Activated naive CD4-positive, alpha-beta T cell treated with anti-CD3 and anti-CD28 coated beads for 36 hours (primary cell): Measurements from ENCODE around the gene METTL9. TPM values are rescaled to one million over a fixed set of nuclear protein-coding genes. Genes with fewer than 3 reads are reported as not detected.
"Not testable (repeated sequence)": the region's sequence is repeated elsewhere in the genome, so short reads cannot be mapped to it uniquely, and the experiment has no call there.

ENCODE experiments used
- CTCF ChIA-PET: fragments of 350-600 bp; sonication (Branson Sonifier 250); formaldehyde crosslinking; loops from one replicate; lab custom pipeline; 2021; ENCODE audit warnings: antibody characterized with exemption; lab: Charles Lee
- DNase-seq: peaks from one replicate; pipeline ENCODE4 v3.0.0-alpha.2; 2020
- H3K27ac Mint-ChIP-seq: one replicate; pipeline ENCODE4 v1.8.0; 2021; ENCODE audit warnings: mild to moderate bottlenecking, mixed read lengths
- H3K27me3 Mint-ChIP-seq: one replicate; pipeline ENCODE4 v1.8.0; 2021; ENCODE audit warnings: low read depth, mixed read lengths
- H3K36me3 Mint-ChIP-seq: one replicate; pipeline ENCODE4 v1.8.0; 2021; ENCODE audit warnings: low read depth, mixed read lengths
- H3K4me1 Mint-ChIP-seq: one replicate; pipeline ENCODE4 v1.8.0; 2021; ENCODE audit warnings: low read depth, mixed read lengths
- H3K4me3 Mint-ChIP-seq: one replicate; pipeline ENCODE4 v1.8.0; 2021; ENCODE audit warnings: mild to moderate bottlenecking, moderate library complexity, mixed read lengths
- H3K9me3 Mint-ChIP-seq: one replicate; pipeline ENCODE4 v1.8.0; 2021; ENCODE audit warnings: mixed read lengths
- intact Hi-C: fragments of 100-400 bp; cut with micrococcal nuclease; formaldehyde crosslinking; loops from one replicate; pipeline ENCODE4 v1.15.1; 2023
- total RNA-seq, 2 experiments: library from RNA; stranded (reverse); gene quantifications; one replicate each; pipeline ENCODE4 v1.2.3, GENCODE V29; 2021

The METTL9 gene
- total RNA-seq, 2 experiments from 2014 or later: 82.5 to 85.1 TPM

DNA sequence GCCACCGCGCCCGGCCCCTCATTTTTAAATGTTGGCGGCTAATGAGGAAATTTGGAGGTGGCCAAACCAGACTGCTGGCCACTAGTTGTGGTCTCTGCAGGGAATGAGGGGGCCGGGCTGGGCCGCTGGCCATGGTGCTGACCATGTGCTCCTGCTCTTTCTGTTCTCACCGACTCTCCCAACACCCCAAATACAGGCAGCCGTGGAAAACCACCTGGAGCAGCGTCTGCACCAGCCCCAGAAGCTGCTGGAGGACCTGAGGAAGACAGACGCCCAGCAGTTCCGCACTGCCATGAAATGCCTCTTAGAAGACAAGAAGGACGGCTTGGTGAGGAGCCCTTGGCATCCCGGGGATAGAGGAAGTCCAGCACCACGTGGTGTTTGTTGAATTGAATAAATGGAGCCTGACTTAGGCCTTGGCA lies 85.7 kb downstream of the METTL9 start:
- no peak overlapping the region for H3K4me3 Mint-ChIP-seq
- H3K9me3 Mint-ChIP-seq: peaks cover 3% of the 10 kb centered on the region
- H3K36me3 Mint-ChIP-seq: no peaks in the 10 kb centered on the region
- no peak for DNase-seq
- CTCF ChIA-PET: interaction anchor here (1.2 kb wide), 1 partner anchor 24 kb away, joined by 3 read pairs; no protein-coding TSS in a partner anchor
- intact Hi-C loops: no loop called here
- H3K27me3 Mint-ChIP-seq: peaks cover 3% of the 10 kb centered on the region
- no peak overlapping the region for H3K27ac Mint-ChIP-seq
- H3K4me1 Mint-ChIP-seq: no peaks in the 10 kb centered on the region

DNA sequence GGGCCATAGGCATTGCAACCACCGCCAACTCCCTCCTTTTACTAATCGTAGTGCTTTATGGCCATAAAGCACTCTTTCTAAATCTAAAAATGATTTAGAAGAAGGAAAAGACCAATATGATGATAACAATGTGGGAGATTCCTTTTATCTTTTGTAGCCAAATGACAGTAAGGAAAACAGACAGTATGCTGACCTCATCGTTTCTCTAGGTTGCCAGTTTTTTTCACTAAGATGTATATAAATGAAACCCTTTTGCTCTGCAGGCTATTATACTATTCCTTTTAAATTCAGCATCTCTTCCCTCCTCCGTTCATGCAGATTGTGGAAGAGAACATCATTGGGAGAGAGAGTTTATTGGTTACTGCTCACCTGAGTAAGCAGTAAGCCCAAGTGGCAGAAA lies 89.7 kb downstream of the METTL9 start:
- H3K9me3 Mint-ChIP-seq: peaks cover 3% of the 10 kb centered on the region
- DNase-seq: no peak
- CTCF ChIA-PET: no interaction called here
- no peak overlapping the region for H3K4me3 Mint-ChIP-seq
- no peak overlapping the region for H3K27ac Mint-ChIP-seq
- intact Hi-C loops: no loop called here
- H3K27me3 Mint-ChIP-seq: no peaks in the 10 kb centered on the region
- no peaks in the 10 kb centered on the region for H3K4me1 Mint-ChIP-seq
- H3K36me3 Mint-ChIP-seq: no peaks in the 10 kb centered on the region

DNA sequence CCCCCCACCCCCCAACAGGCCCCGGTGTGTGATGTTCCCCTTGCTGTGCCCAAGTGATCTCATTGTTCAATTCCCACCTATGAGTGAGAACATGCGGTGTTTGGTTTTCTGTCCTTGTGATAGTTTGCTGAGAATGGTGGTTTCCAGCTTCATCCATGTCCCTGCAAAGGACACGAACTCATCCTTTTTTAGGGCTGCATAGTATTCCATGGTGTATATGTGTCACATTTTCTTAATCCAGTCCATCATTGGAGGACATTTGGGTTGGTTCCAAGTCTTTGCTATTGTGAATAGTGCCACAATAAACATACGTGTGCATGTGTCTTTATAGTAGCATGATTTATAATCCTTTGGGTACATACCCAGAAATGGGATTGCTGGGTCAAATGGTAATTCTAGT lies 91.6 kb downstream of the METTL9 start:
- H3K27ac Mint-ChIP-seq, DNase-seq, H3K4me3 Mint-ChIP-seq, intact Hi-C loops, H3K36me3 Mint-ChIP-seq, H3K27me3 Mint-ChIP-seq, CTCF ChIA-PET, H3K9me3 Mint-ChIP-seq, H3K4me1 Mint-ChIP-seq: not testable (repeated sequence)

DNA sequence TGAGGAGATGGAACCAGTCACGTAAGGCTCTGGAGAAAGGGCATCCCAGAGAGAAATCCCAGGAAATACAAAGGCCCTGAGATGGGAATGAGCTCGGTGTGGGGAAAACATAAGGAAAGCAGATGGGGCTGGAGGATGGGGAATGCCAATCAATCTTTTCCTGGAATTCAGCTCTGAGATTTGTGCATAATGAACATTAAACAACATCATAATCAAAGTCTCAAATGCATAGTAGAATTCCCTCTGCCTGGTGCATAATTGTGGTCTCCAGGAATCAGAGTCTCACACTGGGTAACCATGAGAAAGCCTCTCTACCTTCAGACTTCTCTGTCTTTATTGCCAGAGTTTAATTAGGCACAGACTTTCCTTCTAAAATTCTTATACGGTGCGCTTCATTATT lies 95.2 kb downstream of the METTL9 start:
- CTCF ChIA-PET: interaction anchor here (1.0 to 1.7 kb wide), 2 partner anchors 10 to 37 kb away, joined by 4 to 8 read pairs; no protein-coding TSS in a partner anchor
- Mint-ChIP-seq H3K36me3 (no peaks in the 10 kb centered on the region), H3K4me3 (no peak overlapping the region), H3K9me3 (no peaks in the 10 kb centered on the region), H3K27me3 (no peaks in the 10 kb centered on the region), H3K4me1 (no peaks in the 10 kb centered on the region), H3K27ac (no peak overlapping the region)
- intact Hi-C loops: no loop called here
- no peak for DNase-seq

DNA sequence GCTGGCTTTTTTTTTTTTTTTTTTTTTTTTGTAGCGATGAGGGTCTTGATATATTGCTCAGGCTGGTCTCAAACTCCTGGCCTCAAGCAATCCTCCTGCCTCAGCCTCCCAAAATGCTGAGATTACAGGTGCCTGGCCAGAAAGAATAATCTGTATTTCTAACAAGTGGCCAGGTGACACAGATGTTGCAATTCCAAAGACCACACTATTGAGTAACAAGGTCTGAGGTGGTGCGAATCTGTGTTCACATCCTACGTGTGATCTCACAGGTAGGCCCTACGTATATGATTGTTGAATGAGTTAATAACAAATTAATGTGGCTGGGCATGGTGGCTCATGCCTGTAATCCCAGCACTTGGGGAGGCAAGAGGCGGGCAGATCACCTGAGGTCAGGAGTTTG lies 97.7 kb downstream of the METTL9 start:
- H3K4me1 Mint-ChIP-seq: no peaks in the 10 kb centered on the region
- H3K27ac Mint-ChIP-seq: no peak overlapping the region
- no peak overlapping the region for H3K4me3 Mint-ChIP-seq
- intact Hi-C loops: no loop called here
- DNase-seq: no peak
- CTCF ChIA-PET: interaction anchor here (0.7 kb wide), 1 partner anchor 11 kb away, joined by 4 read pairs; no protein-coding TSS in a partner anchor
- no peaks in the 10 kb centered on the region for H3K27me3 Mint-ChIP-seq
- no peaks in the 10 kb centered on the region for H3K9me3 Mint-ChIP-seq
- no peaks in the 10 kb centered on the region for H3K36me3 Mint-ChIP-seq

DNA sequence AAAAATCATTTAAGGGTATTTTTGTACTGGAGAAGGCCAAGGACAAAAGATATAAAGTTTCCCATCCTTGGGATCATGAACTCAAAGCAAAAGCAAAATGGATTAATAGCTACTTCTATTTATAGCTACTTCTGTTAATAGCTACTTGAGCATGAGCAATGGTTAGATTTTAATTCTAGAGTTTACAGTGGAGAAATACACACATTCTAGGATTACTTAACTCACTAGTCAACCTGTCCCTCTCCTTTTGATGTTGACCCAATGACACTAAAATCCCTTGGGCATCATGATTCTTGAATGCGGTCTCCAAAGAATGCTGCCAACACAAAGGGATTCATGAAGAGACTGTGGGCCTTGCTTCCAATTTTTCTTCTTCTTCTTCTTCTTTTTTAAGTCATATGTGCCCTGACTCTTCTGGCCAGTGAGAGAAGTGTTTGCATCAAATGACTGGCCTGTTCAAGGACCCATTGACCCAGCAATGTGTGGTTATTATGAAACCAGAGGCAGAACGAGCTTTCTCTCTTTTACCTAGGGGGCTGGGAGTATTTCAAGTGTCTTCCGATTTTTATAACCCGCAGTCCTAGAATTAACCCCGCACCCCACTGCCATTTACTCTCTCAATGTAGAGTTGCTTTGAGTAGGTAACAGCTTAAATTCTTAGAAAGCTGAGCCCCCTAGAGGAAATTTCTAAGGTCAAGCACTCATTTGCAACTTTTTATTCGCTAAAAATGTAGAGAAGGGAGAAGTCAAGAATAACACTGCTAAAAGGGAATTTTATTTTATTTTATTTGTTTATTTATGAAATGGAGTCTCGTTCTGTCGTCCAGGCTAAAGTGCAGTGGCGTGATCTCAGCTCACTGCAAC lies 99.0 kb downstream of the METTL9 start:
- H3K9me3 Mint-ChIP-seq: no peaks in the 10 kb centered on the region
- intact Hi-C loops: no loop called here
- H3K27me3 Mint-ChIP-seq: no peaks in the 10 kb centered on the region
- H3K4me3 Mint-ChIP-seq: no peak overlapping the region
- H3K27ac Mint-ChIP-seq: no peak overlapping the region
- no peaks in the 10 kb centered on the region for H3K4me1 Mint-ChIP-seq
- CTCF ChIA-PET: interaction anchor here (0.6 to 1.2 kb wide), 4 partner anchors 10 to 1093 kb away, joined by 3 to 7 read pairs (median 4); no protein-coding TSS in a partner anchor
- no peaks in the 10 kb centered on the region for H3K36me3 Mint-ChIP-seq
- no peak for DNase-seq

DNA sequence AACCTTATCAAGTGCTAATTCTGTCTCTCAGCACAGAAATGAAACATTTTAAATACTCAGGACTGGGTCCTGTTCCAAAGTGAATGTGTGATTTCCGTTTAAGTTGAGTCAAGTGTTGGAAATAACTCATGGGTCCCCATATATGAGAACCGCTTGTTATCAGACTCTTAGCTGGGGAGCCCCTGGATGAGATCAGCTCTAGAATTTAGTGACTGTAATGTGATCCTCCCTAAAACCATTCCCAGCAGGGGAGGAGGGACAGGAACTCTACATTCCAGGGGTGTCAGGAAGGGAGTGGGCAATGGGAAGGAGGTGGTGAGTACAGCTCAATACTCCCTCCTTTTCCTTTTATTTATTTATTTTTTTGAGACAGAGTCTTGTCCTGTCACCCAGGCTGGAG lies 101.9 kb downstream of the METTL9 start:
- Mint-ChIP-seq H3K4me1 (no peaks in the 10 kb centered on the region), H3K27ac (no peak overlapping the region), H3K27me3 (no peaks in the 10 kb centered on the region), H3K4me3 (no peak overlapping the region), H3K36me3 (no peaks in the 10 kb centered on the region), H3K9me3 (no peaks in the 10 kb centered on the region)
- CTCF ChIA-PET: interaction anchor here (0.7 to 1.5 kb wide), 3 partner anchors 9 to 86 kb away, joined by 3 to 10 read pairs (median 3); no protein-coding TSS in a partner anchor
- intact Hi-C loops: no loop called here
- DNase-seq: no peak

DNA sequence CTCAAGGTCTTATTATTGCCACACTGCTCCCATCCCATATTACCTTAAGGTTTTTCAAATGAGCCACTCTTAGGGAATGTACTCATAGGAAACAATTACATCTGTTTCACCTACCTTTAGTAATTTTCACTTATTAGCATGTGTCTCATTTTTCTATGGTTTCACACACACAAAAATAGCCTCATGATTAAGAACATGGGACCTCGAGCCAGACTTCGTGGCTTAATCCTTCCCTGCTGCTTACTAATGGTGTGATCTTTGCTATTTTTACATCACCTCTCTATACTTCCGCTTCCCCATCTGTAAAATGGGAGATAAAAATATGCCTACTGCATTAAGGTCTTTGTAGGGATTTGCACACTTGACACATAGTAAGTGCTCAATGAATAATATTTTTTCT lies 102.9 kb downstream of the METTL9 start:
- intact Hi-C loops: no loop called here
- H3K4me3 Mint-ChIP-seq: no peak overlapping the region
- H3K36me3 Mint-ChIP-seq: no peaks in the 10 kb centered on the region
- no peaks in the 10 kb centered on the region for H3K4me1 Mint-ChIP-seq
- no peak for DNase-seq
- H3K9me3 Mint-ChIP-seq: no peaks in the 10 kb centered on the region
- CTCF ChIA-PET: no interaction called here
- H3K27ac Mint-ChIP-seq: no peak overlapping the region
- H3K27me3 Mint-ChIP-seq: no peaks in the 10 kb centered on the region

DNA sequence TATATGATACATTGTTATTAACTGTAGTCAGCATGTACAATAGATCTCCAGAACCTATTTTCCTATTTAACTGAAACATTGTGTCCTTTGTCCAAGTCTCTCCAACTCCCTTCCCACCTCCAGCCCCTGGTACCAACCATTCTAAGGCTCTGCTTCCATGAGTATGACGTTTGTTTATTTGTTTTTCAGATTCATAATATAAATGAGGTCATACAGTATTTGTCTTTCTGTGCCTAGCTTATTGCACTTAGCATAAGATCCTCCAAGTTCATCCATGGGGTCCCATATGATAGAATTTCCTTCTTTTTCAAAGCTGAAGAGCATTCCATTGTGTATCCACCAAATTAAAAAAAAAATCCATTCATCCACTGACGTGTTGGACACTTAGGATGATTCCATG lies 103.8 kb downstream of the METTL9 start:
- CTCF ChIA-PET: no interaction called here
- H3K9me3 Mint-ChIP-seq: no peaks in the 10 kb centered on the region
- H3K27ac Mint-ChIP-seq: no peak overlapping the region
- no peaks in the 10 kb centered on the region for H3K4me1 Mint-ChIP-seq
- intact Hi-C loops: no loop called here
- H3K36me3 Mint-ChIP-seq: no peaks in the 10 kb centered on the region
- no peak for DNase-seq
- H3K27me3 Mint-ChIP-seq: no peaks in the 10 kb centered on the region
- H3K4me3 Mint-ChIP-seq: no peak overlapping the region

DNA sequence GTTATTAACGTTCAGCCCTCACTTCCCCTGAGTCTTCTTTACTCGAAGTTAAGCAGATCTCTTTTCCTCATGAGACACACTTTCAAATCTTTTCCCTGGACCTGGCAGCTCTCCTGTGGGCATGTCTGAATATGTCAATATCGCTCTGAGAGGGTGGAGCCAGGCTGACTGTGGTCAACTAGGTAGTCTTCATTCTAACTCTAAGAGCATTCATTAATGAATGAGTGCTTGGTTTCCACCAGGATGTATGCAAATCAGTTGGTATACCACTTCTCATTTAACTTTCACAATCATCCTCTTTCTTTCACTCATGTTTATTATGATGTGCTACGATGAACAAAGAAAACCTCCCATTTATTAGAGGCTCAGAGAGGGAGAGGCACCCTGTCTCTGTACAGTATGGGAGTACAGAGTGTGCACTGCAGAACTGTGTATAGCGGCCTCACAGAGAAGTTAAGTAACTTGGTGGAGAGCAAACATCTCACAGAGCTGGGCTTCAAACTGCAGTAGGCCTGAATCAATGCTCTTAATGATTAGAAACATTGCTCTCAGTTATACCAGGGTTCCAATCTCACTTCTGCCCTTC lies 104.3 kb downstream of the METTL9 start:
- CTCF ChIA-PET: interaction anchor here (6.5 kb wide), 1 partner anchor 46 kb away, joined by 49 read pairs; no protein-coding TSS in a partner anchor
- no peak overlapping the region for H3K4me3 Mint-ChIP-seq
- H3K27me3 Mint-ChIP-seq: no peaks in the 10 kb centered on the region
- H3K36me3 Mint-ChIP-seq: no peaks in the 10 kb centered on the region
- DNase-seq: no peak
- H3K4me1 Mint-ChIP-seq: peaks cover 3% of the 10 kb centered on the region
- intact Hi-C loops: no loop called here
- no peaks in the 10 kb centered on the region for H3K9me3 Mint-ChIP-seq
- no peak overlapping the region for H3K27ac Mint-ChIP-seq

DNA sequence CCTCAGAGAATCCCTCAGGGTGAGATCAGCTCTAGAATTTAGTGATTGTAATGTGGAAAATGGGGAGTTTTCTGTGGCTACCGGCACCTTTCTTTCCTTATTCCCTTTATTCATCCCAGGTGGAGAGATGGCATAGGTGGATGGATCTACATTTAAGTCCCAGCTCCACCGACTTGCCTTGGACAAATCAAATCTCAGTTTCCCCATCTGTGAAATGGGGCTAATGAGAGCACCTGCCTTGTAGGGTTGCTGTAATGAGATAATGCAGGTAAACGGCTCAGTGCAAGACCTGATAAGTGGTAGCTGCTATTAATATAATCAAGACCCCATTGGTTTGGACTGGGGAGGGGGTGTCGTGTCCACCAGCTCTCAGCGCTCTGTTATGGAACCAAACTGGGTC lies 104.9 kb downstream of the METTL9 start:
- no peak for DNase-seq
- CTCF ChIA-PET: interaction anchor here (6.5 kb wide), 1 partner anchor 47 kb away, joined by 49 read pairs; no protein-coding TSS in a partner anchor
- H3K4me3 Mint-ChIP-seq: no peak overlapping the region
- peaks cover 4% of the 10 kb centered on the region for H3K4me1 Mint-ChIP-seq
- no peaks in the 10 kb centered on the region for H3K36me3 Mint-ChIP-seq
- intact Hi-C loops: no loop called here
- H3K27ac Mint-ChIP-seq: no peak overlapping the region
- no peaks in the 10 kb centered on the region for H3K9me3 Mint-ChIP-seq
- H3K27me3 Mint-ChIP-seq: no peaks in the 10 kb centered on the region

DNA sequence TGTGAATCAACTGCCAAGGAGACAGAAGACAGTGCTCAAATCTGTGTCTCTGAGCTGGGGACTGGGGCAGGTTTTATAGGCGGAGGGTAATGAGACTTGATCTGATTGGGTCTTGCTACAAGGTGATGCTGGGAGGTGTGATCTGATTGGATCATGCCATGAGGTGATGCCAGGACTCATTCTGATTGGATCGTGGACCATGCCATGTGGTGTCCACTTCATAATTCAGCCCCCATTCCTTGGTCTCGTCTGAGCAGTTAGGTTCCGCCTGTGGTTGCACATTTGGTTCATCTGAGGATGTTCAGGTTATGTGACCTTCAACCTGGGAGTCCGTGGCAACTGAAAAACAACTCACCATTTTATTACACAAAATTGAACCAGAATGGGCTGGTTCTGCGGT lies 105.4 kb downstream of the METTL9 start:
- no peak overlapping the region for H3K27ac Mint-ChIP-seq
- no peak overlapping the region for H3K4me3 Mint-ChIP-seq
- CTCF ChIA-PET: interaction anchor here (0.6 to 6.5 kb wide), 2 partner anchors 47 to 54 kb away, joined by 3 to 49 read pairs; no protein-coding TSS in a partner anchor
- peaks cover 4% of the 10 kb centered on the region for H3K4me1 Mint-ChIP-seq
- no peaks in the 10 kb centered on the region for H3K36me3 Mint-ChIP-seq
- H3K9me3 Mint-ChIP-seq: no peaks in the 10 kb centered on the region
- H3K27me3 Mint-ChIP-seq: no peaks in the 10 kb centered on the region
- no peak for DNase-seq
- intact Hi-C loops: no loop called here
